Measurements from ENCODE around the gene ZNF561. TPM values are rescaled to one million over a fixed set of nuclear protein-coding genes. Genes with fewer than 3 reads are reported as not detected.
A peak's percentile ranks its signal among the peaks of the same experiment; 100 is the strongest.
"Not testable (repeated sequence)": the region's sequence is repeated elsewhere in the genome, so short reads cannot be mapped to it uniquely, and the experiment has no call there.

The ZNF561 gene
- total RNA-seq, 1 donor from 2014 or later = 80.1 TPM

GRCh38 chr19:9586764-9587163 lies 34.3 kb downstream of the ZNF561 start:
- peaks cover 26% of the 10 kb centered on the region for H3K79me2 ChIP-seq (ENCODE audit: low read depth)
- no peaks in the 10 kb centered on the region for H3K9me3 ChIP-seq (ENCODE audit: low read depth)
- Mint-ChIP-seq H3K4me1 (peaks cover 2% of the 10 kb centered on the region), H3K4me3 (peak overlapping the region; percentile 2), H3K9me3 (peaks cover 6% of the 10 kb centered on the region), H3K36me3 (peaks cover 7% of the 10 kb centered on the region), H3K27me3 (ENCODE audit: insufficient read depth, low read depth) (peaks cover 7% of the 10 kb centered on the region), H3K27ac (no peak overlapping the region)
- no peaks in the 10 kb centered on the region for H3K27me3 ChIP-seq
- no peak overlapping the region for H3K4me2 ChIP-seq
- H3F3A ChIP-seq (ENCODE audit: low read depth) = peaks cover 10% of the 10 kb centered on the region
- H4K20me1 ChIP-seq (ENCODE audit: low read depth) = peaks cover 13% of the 10 kb centered on the region
- H3K27ac ChIP-seq = no peak overlapping the region
- no peak overlapping the region for H3K4me3 ChIP-seq
- peak overlapping the region; percentile 3 for H2AFZ ChIP-seq (replicated peaks)
- no peak overlapping the region for H3K9ac ChIP-seq
- TF ChIP-seq, protein P1, sequence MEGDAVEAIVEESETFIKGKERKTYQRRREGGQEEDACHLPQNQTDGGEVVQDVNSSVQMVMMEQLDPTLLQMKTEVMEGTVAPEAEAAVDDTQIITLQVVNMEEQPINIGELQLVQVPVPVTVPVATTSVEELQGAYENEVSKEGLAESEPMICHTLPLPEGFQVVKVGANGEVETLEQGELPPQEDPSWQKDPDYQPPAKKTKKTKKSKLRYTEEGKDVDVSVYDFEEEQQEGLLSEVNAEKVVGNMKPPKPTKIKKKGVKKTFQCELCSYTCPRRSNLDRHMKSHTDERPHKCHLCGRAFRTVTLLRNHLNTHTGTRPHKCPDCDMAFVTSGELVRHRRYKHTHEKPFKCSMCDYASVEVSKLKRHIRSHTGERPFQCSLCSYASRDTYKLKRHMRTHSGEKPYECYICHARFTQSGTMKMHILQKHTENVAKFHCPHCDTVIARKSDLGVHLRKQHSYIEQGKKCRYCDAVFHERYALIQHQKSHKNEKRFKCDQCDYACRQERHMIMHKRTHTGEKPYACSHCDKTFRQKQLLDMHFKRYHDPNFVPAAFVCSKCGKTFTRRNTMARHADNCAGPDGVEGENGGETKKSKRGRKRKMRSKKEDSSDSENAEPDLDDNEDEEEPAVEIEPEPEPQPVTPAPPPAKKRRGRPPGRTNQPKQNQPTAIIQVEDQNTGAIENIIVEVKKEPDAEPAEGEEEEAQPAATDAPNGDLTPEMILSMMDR (IDR thresholded peaks at IDR 0.05) = peak; percentile 73
- TF ChIP-seq EZH2 (IDR thresholded peaks at IDR 0.05) = no peak
- no peak for TF ChIP-seq EZH2phosphoT487 (IDR thresholded peaks at IDR 0.05)
- peaks cover 4% of the 10 kb centered on the region for H3K4me1 ChIP-seq
- peak; percentile 81 for DNase-seq (ENCODE audit: low spot score)
- H3K36me3 ChIP-seq = no peaks in the 10 kb centered on the region

DNA sequence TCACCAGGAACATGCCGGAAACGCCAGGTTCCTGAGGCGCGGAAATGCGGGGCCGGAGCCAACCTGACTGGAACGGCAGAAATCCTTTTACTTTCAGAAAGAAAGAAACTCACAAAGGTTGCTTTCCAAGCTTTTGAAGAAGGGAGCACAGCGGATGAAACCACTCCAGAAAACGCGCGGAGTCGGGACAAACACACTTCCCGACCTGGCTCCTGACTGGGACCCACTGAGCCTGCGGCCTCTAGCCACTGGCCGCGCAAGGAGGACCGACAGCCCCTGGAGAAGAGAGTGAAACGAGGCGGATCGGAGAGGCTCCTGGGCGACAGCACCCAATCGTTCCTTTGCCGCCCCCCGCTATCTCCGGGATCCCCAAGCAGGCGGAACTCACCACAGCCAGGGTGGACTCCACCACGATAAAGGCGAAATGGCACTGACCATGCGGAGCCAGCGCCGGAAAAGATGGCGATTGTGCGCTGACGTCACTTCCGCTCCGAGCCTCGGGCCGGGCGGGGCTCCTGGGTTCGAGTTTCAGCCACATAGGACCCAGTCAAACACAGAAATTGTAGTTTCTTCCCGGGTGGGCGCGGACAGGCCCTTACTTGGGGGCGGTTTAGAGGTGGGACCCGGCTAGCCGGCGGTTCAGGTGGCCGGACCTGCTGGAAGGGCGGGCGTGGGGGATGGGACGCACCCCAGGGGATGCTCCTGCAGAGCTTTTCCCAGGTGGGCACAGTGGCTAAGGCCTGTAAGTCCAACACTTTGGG lies 36.8 kb downstream of the ZNF561 start, which contains the start of gene ZNF121:
Gene ZNF121, minus strand, starts transcription at position 432 of the 761 bp plus-strand sequence. CDS start 16,407 bp downstream, outside the sequence.
- Histone ChIP-seq H3K9ac (peak within 1 kb of the TSS; percentile 89), H4K20me1 (ENCODE audit: low read depth) (peaks cover 32% of the 10 kb centered on the region), H3K4me1 (peaks cover 7% of the 10 kb centered on the region), H3K79me2 (ENCODE audit: low read depth) (peaks cover 51% of the 10 kb centered on the region), H3K27ac (no peak within 1 kb of the TSS), H3K4me3 (peak within 1 kb of the TSS; percentile 81), H3K9me3 (ENCODE audit: low read depth) (no peaks in the 10 kb centered on the region), H3F3A (ENCODE audit: low read depth) (peaks cover 10% of the 10 kb centered on the region), H3K4me2 (peak within 1 kb of the TSS; percentile 78), H3K36me3 (peaks cover 7% of the 10 kb centered on the region), H2AFZ (replicated peaks) (peak within 1 kb of the TSS; percentile 96), H3K27me3 (no peaks in the 10 kb centered on the region)
- Mint-ChIP-seq H3K4me3 (peak within 1 kb of the TSS; percentile 93), H3K36me3 (peaks cover 29% of the 10 kb centered on the region), H3K4me1 (peaks cover 2% of the 10 kb centered on the region), H3K9me3 (peaks cover 31% of the 10 kb centered on the region), H3K27me3 (ENCODE audit: insufficient read depth, low read depth) (peaks cover 7% of the 10 kb centered on the region), H3K27ac (peak within 1 kb of the TSS; percentile 69)
- no peak for TF ChIP-seq EZH2phosphoT487 (IDR thresholded peaks at IDR 0.05)
- no peak for TF ChIP-seq EZH2 (IDR thresholded peaks at IDR 0.05)
- TF ChIP-seq, protein P1 (IDR thresholded peaks at IDR 0.05) = no peak
- DNase-seq (ENCODE audit: low spot score) = peak; percentile 93

GRCh38 chr19:9582081-9582725 lies 38.8 kb downstream of the ZNF561 start:
- not testable (repeated sequence) for H3K27ac Mint-ChIP-seq; H3K9ac ChIP-seq; H2AFZ ChIP-seq (replicated peaks); H3K27ac ChIP-seq; H3K4me1 Mint-ChIP-seq; H3K27me3 ChIP-seq; H3F3A ChIP-seq (ENCODE audit: low read depth); H3K27me3 Mint-ChIP-seq (ENCODE audit: insufficient read depth, low read depth); H3K9me3 ChIP-seq (ENCODE audit: low read depth); H3K4me1 ChIP-seq
- H3K36me3 Mint-ChIP-seq = peaks cover 46% of the 10 kb centered on the region
- peaks cover 72% of the 10 kb centered on the region for H3K79me2 ChIP-seq (ENCODE audit: low read depth)
- peak overlapping the region; percentile 81 for H3K4me3 ChIP-seq
- peaks cover 32% of the 10 kb centered on the region for H4K20me1 ChIP-seq (ENCODE audit: low read depth)
- peaks cover 50% of the 10 kb centered on the region for H3K9me3 Mint-ChIP-seq
- peak; percentile 3 for DNase-seq (ENCODE audit: low spot score)
- peak overlapping the region; percentile 80 for H3K4me3 Mint-ChIP-seq
- peaks cover 11% of the 10 kb centered on the region for H3K36me3 ChIP-seq
- H3K4me2 ChIP-seq = peak overlapping the region; percentile 78

Measured in neural progenitor cell (in vitro differentiated cells).